Transverse colon (tissue), 3 donors: ENCODE measurements around the gene USP20.

ENCODE experiments used
- EP300 ChIP-seq: sonication (generic); formaldehyde crosslinking; IDR thresholded peaks from one replicate; pipeline ENCODE4 v1.6.1; 2017; ENCODE audit warnings: antibody characterized with exemption, low read depth
- TF ChIP-seq, protein P1 (sequence below), 5 experiments: fragments of 200-600 bp in 3 of 5; fragments of 450-650 bp in 2 of 5; sonication (generic) in 3 of 5; IDR thresholded peaks; 1 replicate in 2 of 5; 2 replicates in 3 of 5; pipeline ENCODE4 v1.5.1; 2016 to 2017; ENCODE audit warnings: antibody characterized with exemption in 5 of 5, inconsistent platforms in 3 of 5, mild to moderate bottlenecking in 2 of 5, moderate library complexity in 1 of 5

DNA sequence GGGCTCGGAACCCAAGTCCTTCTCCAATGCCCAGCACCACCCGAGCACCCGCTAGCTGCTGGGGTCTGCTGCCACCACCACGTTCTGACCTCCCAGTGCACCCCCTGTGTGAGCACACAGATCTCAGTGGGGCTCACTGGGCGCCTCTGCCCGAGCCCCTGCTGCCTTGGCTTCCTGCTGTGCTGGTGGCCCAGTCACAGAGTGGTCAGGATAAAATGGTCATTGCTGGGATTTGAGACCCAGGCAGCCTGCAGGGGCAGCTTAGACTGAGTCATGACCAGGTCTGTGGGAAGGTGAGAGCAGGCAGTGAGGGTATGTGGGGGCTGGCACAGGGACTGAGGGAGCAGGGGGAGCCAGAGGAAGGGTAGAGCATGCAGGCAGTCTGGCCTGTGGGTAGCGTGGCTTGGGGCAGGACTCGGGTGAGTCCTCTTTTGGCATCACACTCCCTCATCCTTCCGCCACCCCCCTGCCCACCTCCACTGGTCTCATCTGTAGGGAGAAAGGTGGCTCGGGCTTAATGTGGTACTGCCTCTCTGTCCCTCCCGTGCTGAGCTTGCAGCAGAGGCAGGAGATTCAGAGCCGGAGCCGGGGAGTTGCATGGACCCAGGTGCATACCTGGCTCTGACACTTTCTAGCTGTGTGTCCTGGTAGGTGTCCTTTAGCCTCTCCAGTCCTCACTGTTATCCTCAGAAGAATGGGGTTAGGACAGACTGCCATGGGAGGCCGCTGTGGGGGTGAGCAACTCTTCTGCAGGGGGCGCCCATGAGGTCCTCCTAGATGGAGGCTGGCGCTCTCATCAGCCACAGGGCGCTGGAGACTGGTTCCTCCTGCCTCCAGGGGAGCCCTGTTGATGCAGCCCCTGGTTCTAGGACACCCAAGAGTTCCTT lies 32.1 kb downstream of the USP20 start:
- TF ChIP-seq, protein P1, sequence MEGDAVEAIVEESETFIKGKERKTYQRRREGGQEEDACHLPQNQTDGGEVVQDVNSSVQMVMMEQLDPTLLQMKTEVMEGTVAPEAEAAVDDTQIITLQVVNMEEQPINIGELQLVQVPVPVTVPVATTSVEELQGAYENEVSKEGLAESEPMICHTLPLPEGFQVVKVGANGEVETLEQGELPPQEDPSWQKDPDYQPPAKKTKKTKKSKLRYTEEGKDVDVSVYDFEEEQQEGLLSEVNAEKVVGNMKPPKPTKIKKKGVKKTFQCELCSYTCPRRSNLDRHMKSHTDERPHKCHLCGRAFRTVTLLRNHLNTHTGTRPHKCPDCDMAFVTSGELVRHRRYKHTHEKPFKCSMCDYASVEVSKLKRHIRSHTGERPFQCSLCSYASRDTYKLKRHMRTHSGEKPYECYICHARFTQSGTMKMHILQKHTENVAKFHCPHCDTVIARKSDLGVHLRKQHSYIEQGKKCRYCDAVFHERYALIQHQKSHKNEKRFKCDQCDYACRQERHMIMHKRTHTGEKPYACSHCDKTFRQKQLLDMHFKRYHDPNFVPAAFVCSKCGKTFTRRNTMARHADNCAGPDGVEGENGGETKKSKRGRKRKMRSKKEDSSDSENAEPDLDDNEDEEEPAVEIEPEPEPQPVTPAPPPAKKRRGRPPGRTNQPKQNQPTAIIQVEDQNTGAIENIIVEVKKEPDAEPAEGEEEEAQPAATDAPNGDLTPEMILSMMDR (IDR thresholded peaks at IDR 0.05) = no peak
- no peak for TF ChIP-seq EP300
